Stimulated activated memory B cell treated with anti-CD40 and anti-IgM and Interleukin-4, amounts not matched to agents 10 μg/mL and 1 μg/mL and 100 μg/mL, for 72 hours (primary cell): Measurements from ENCODE around the gene OR1A1.

Source experiments
- ATAC-seq: fragments of 150-1000 bp; cut with Tn5 transposase; 2 replicates; pipeline ENCODE4 v1.10.0; 2021
- H3K27ac Mint-ChIP-seq: one replicate; pipeline ENCODE4 v1.8.0; 2022; ENCODE audit warnings: mild to moderate bottlenecking, mixed read lengths
- H3K27me3 Mint-ChIP-seq: one replicate; pipeline ENCODE4 v1.8.0; 2022; ENCODE audit warnings: mixed read lengths
- H3K36me3 Mint-ChIP-seq: one replicate; pipeline ENCODE4 v1.8.0; 2022; ENCODE audit warnings: mixed read lengths
- H3K4me1 Mint-ChIP-seq: one replicate; pipeline ENCODE4 v1.8.0; 2022; ENCODE audit warnings: mixed read lengths
- H3K4me3 Mint-ChIP-seq: one replicate; pipeline ENCODE4 v1.8.0; 2022; ENCODE audit warnings: mild to moderate bottlenecking, moderate library complexity, mixed read lengths
- H3K9me3 Mint-ChIP-seq: one replicate; pipeline ENCODE4 v1.8.0; 2022; ENCODE audit warnings: mixed read lengths

The OR1A1 gene

GRCh38 chr17:3256575-3256974, 49.1 kb downstream of the OR1A1 start:
- no peaks in the 10 kb centered on the region for H3K36me3 Mint-ChIP-seq
- no peak for ATAC-seq
- peaks cover 7% of the 10 kb centered on the region for H3K4me1 Mint-ChIP-seq
- H3K9me3 Mint-ChIP-seq = peaks cover 7% of the 10 kb centered on the region
- no peak overlapping the region for H3K4me3 Mint-ChIP-seq
- H3K27me3 Mint-ChIP-seq = no peaks in the 10 kb centered on the region
- H3K27ac Mint-ChIP-seq = no peak overlapping the region

- H3K36me3 Mint-ChIP-seq = no peaks in the 10 kb centered on the region
Observed at GRCh38 chr17:3260163-3260562, 52.7 kb downstream of the OR1A1 start.

GRCh38 chr17:3260600-3260999, 53.1 kb downstream of the OR1A1 start:
- no peak for ATAC-seq
- Mint-ChIP-seq H3K36me3 (no peaks in the 10 kb centered on the region), H3K27ac (peak overlapping the region; percentile 4), H3K9me3 (peaks cover 7% of the 10 kb centered on the region), H3K4me3 (no peak overlapping the region), H3K4me1 (peaks cover 7% of the 10 kb centered on the region), H3K27me3 (no peaks in the 10 kb centered on the region)

More at GRCh38 chr17:3260163-3260562, 52.7 kb downstream of the OR1A1 start:
- Mint-ChIP-seq H3K9me3 (peaks cover 7% of the 10 kb centered on the region), H3K27me3 (no peaks in the 10 kb centered on the region), H3K27ac (peak overlapping the region; percentile 4), H3K4me3 (no peak overlapping the region), H3K4me1 (peaks cover 7% of the 10 kb centered on the region)
- ATAC-seq = no peak
